ENCODE data around the gene ASCC1.
A peak's percentile ranks its signal among the peaks of the same experiment; 100 is the strongest.

ASCC1 gene

DNA sequence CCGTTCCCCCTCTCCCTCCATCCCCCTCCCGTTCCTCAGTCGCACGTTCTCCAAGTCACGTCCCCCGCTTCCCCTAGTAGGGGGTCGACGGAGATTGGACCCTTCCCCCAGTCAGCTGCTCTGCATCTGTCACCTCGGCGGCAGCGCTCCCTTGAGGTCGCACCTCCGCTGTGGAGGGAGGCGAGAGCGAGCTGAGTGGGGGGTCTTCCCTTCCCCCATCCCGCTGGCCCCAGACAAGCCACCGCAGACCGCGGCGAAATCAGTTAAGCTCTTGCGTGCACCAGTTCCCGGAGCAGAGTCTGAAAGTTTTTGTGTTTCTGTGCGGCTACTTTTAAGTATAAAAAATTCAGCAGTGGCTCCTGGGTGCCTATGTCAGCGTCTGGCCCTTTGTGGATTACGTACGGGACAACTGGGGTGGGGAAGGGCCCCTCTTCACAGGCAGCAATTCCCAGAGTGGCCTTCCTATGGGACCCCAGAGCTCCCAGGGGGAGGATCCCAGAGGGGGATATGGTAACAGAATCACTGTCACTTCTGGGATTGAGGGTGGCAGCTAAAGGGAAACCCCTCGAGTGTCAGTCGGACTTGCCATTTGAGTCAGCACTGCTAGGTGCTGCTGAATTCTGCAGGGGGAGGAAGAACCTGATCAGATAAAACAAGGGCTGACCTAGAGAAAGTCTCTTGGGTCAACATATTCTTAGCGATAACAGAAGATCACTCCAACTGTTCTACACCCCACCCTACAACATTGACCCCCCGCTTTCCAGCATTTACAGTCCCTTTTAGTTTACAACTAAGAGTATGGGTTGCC lies 45.1 kb upstream of the ASCC1 start:
- peak overlapping the region; percentile 27 for H3K4me3 ChIP-seq (ENCODE audit: low read depth, low read length)
- in situ Hi-C loops (cut with HindIII; ENCODE audit: low sequenced_read_pairs) = no loop called here
- peak; percentile 56 for DNase-seq (ENCODE audit: low read depth)
- TF ChIP-seq, protein P1, sequence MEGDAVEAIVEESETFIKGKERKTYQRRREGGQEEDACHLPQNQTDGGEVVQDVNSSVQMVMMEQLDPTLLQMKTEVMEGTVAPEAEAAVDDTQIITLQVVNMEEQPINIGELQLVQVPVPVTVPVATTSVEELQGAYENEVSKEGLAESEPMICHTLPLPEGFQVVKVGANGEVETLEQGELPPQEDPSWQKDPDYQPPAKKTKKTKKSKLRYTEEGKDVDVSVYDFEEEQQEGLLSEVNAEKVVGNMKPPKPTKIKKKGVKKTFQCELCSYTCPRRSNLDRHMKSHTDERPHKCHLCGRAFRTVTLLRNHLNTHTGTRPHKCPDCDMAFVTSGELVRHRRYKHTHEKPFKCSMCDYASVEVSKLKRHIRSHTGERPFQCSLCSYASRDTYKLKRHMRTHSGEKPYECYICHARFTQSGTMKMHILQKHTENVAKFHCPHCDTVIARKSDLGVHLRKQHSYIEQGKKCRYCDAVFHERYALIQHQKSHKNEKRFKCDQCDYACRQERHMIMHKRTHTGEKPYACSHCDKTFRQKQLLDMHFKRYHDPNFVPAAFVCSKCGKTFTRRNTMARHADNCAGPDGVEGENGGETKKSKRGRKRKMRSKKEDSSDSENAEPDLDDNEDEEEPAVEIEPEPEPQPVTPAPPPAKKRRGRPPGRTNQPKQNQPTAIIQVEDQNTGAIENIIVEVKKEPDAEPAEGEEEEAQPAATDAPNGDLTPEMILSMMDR (IDR thresholded peaks at IDR 0.05; ENCODE audit: low read depth, low read length, missing control alignments) = no peak

DNA sequence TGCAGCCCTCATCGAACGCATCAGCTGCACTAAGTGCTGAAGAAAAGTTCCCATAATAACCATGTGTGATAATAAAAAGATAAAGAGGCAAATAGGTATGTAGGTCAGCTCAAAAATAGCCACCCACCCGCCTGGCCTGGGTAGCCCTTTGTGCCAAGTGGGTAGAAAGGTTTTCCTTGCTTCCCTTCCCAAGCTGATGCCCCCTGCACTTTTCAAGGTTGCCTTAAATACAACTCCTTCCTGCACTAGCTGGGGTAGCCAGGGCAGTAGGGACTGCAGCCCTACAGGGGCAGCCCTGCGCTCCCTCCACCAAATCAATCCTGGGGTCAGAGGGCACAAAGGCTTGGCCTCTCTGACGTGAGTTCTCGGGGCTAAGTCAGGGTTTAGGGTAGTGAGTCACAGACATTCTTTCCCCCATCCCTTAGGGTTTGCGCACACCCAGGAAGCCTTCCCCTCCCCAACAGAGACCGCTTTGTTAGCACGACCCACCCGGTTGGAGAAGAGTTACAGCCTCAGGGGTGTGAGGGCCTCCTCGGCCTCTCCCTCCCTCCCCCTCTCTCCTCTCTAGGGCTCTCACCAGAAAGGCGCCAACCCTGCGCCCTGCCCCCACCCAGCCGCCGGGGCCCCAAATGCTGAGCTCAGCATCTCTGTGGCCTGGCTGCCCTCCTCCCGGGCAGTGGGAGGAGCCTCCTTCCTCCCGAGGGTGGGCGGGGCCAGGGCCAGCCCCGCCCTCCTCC lies 44.3 kb upstream of the ASCC1 start:
- in situ Hi-C loops (cut with HindIII; ENCODE audit: low sequenced_read_pairs) = no loop called here
- H3K4me3 ChIP-seq (ENCODE audit: low read depth, low read length) = peak overlapping the region; percentile 27
- no peak for DNase-seq (ENCODE audit: low read depth)
- TF ChIP-seq, protein P1 (IDR thresholded peaks at IDR 0.05; ENCODE audit: low read depth, low read length, missing control alignments) = no peak

DNA sequence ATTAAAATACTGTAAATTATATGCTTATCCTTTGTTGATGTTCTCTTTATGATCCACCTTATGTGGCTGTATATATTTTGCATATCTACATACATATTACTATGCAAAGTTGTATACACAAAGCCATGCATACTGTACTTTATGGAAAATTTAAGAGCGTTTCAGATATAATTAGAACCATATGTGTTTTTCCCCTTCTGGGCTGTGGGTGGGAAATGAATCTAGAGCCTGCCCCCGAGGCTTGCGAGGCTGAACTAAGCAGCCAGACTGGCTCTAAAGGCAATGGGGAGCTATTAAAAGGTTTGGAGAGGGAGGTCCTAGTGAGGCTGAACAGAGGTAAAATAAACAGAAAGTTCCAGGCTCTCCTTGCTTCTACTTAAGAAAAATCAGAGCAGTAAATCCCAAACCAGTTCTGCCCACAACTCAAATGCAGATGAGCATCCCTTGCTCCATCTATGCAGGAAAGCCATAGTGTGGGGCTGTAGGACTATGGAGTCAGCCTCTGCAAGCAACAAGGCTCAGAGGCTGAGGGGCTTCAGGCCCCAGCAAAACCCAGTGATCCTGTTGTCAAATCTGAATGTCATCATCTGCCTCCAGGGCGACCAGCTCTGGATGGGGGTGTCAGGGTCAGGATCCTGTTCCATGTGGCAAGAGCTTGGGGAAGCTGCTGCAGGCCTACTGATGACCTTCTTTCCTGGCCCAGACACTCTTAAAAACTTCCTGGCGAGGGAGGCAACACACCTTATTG lies 43.6 kb upstream of the ASCC1 start:
- in situ Hi-C loops (cut with HindIII; ENCODE audit: low sequenced_read_pairs) = no loop called here
- H3K4me3 ChIP-seq (ENCODE audit: low read depth, low read length) = no peak overlapping the region
- no peak for DNase-seq (ENCODE audit: low read depth)
- TF ChIP-seq, protein P1 (IDR thresholded peaks at IDR 0.05; ENCODE audit: low read depth, low read length, missing control alignments) = no peak

DNA sequence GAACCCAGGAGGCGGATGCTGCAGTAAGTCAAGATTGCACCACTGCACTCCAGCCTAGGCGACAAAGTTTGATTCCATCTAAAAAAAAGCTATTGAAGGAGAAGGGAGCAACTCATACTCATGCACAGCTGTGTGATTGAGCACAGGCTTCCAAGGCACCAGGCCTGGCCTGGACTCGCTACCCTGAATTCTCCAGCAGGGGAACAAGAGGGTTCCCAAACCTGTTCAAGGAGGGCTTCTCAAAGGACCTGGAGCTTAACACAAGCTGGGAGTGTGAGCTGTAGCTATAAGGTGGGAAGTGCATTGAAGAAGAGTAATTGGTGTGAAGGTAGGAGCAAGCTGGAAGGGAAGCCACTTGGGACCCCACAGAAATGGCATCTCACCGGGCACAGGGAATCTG lies 42.5 kb upstream of the ASCC1 start:
- no peak overlapping the region for H3K4me3 ChIP-seq (ENCODE audit: low read depth, low read length)
- in situ Hi-C loops (cut with HindIII; ENCODE audit: low sequenced_read_pairs) = no loop called here
- no peak for DNase-seq (ENCODE audit: low read depth)
- TF ChIP-seq, protein P1 (IDR thresholded peaks at IDR 0.05; ENCODE audit: low read depth, low read length, missing control alignments) = no peak

DNA sequence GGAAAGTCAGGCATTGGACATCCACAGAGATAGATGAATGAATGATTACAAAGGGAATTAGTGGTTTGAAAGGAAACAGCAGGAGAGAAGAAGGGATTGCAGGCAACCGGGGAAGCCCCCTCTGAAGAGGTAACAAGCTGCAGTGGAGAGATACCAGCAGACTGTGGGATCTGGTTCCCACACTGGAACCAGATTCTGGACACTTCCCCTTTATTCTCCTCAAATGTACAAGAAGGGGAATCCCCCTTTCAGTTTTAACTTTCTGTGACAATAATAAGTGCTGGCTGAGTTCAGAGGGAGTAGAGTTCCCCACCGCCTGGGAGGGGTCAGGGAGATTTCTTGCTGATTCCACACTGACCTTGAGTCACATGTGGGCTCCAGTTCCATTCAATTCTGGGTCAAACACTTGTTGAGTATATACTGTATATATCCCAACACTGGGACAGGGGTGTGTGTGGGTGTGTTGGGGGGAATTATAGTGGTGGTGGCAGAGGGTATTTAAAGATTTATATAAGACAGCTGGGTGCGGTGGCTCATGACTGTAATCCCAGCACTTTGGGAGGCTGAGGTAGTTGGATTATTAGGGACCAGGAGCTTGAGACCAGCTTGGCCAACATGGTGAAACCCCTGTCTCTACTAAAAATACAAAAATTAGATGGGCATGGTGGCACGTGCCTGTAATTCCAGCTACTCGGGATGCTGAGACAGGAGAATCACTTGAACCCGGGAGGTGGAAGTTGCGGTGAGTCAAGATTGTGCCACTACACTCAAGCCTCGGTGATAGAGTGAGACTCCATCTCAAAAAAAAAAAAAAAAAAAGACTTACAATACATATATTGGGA lies 41.2 kb upstream of the ASCC1 start:
- DNase-seq (ENCODE audit: low read depth) = no peak
- in situ Hi-C loops (cut with HindIII; ENCODE audit: low sequenced_read_pairs) = no loop called here
- no peak overlapping the region for H3K4me3 ChIP-seq (ENCODE audit: low read depth, low read length)
- TF ChIP-seq, protein P1 (IDR thresholded peaks at IDR 0.05; ENCODE audit: low read depth, low read length, missing control alignments) = no peak
